Activated CD4-positive, alpha-beta T cell treated with anti-CD3 and anti-CD28 coated beads, Interleukin-2, amount 50 U/mL, for 48 hours (primary cell): ENCODE results near the gene LKAAEAR1.
A peak's percentile ranks its signal among the peaks of the same experiment; 100 is the strongest.

Source experiments
- DNase-seq, 2 experiments: peaks; one replicate each; pipeline ENCODE4 v3.0.0-alpha.2; 2020

Gene LKAAEAR1

DNA sequence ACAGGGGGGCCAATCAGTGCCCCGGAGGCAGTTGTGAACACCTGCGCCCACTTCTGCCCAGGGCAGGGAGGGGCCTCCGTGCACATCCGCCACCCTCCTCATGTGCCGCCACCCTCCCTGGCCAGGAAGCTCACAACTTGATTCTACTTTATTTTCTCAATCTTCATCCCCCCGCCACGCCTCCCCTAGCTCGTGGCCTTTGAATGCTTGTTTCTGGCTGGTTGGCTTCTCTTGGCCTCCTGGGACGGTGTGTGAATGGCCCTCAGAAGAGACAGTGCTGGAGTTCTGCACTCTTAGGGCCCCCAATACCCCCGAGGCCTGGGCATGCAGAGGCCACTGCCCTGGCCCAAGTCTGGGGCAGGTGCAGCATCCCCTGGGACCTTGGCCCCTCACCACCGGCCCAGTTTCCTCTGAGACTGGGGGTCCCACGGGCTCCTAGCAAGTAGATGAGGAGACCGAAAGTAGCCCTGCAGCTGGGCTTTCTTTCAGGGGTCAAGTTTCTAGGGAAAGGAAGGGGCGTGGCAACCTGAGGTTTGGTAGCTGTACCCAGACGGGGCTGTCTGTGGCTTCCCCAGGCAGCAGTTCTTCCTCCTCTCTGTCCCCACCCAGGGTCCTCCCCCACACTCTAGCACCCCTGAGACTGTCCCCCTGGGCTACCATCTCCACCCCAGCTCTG lies 6.2 kb downstream of the LKAAEAR1 start:
- DNase-seq: peak; percentile 56 to 65

DNA sequence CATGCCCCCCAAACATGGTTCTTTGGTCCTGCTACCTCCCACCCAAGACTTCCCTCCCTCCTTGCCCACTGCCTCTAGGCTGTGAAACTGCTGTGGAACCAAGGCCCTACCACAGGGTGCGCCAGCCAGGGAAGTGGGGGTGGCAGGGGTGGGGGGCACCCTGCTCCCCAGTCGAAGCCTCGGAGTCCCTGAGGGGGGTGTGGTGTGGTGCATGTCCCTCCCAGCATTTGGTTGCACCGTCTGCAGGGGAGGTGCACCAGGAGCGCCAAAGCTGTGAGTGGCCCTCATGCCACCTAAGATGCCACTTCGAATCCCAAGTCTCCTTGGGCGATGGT lies 6.7 kb downstream of the LKAAEAR1 start:
- no peak for DNase-seq

DNA sequence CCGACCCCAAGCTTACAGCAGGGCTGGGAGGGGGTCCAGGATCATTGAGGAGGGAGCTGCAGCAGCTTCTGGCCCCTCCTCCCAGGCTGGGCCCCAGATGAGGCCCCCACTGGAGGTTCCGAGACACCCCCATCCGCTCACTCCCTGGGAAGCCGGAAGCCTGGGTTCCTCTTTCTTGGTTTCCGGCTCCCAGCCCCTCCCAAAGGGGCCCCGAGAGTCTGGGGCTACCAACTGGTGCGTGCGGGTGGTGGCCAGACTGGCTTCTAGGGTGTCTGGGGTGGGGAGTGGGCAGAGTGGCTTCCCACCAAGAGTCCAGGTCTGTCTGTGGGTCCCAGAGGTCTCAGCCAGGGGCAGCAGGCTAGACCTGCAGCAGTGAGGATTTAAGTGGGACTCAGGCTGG lies 7.1 kb downstream of the LKAAEAR1 start:
- peak; percentile 54 to 66 for DNase-seq

DNA sequence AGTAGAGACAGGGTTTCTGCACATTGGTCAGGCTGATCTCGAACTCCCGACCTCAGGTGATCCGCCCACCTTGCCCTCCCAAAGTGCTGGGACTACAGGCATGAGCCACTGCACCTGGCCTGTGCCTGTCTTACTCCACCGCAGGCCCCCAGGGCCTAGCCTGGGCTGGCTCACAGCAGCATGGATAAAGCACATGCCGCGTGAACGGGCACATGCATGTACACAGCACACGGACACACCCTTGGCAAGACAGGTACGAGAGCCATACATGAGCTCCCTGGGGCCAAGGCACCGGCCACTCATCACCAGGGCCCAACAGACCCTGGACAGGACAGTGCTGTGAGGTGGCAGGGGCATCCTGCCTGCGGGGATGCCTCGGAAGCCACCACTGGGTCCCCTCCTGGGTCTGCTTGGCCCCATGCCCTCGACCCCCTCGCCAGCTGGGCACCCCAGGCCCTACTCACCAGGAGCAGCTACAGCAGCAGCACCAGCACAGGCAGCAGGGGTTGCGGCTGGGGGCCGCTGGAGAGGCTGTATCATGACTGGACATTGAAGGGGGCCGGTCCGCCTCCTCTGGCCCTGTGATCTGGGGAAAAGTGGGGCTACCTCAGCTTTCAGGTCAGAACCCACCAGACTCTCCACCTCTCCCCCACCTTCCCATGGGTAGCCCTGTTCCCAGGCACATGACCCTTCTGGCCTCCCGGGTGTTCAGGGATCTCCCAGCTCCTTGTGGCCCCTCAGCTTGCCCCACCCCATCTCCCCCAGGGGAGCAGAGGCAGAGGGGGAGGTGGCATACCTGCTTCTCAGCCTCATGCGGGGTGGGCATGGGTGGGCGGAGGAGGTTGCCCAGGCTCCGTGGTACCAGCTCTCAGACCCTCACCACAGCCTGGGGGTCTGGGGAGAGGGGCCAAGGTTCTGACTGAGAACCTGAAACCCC lies 7.9 kb downstream of the LKAAEAR1 start:
- DNase-seq: no peak

DNA sequence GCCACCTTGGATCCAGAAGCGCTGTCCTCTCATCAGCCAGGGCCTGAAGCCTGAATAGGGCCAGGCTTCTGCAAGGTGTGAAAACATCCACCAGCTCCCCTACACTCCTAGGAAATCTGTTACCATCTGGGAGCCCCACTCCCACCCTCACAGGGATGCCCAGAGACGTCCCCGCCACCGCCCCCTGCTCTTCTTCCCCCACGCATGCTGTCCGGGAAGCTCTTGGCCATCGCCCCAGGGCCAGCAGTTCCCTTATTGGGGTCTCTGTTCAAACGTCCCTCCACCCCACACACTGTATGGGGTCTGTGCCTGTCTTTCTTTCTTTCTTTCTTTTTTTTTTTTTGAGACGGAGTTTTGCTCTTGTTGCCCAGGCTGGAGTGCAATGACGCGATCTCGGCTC lies 8.6 kb downstream of the LKAAEAR1 start:
- no peak for DNase-seq

DNA sequence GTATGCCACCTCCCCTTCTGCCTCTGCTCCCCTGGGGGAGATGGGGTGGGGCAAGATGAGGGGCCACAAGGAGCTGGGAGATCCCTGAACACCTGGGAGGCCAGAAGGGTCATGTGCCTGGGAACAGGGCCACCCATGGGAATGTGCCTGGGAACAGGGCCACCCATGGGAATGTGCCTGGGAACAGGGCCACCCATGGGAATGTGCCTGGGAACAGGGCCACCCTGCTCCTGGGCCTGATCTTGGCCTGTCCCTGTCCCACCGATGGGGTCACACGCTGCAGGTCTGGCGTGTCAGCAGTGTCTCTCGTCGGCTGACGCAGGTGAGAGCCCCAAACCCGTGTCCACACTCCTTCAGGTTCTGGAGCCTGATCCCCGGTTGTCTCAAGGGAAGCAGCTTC lies 9.2 kb downstream of the LKAAEAR1 start:
- no peak for DNase-seq

DNA sequence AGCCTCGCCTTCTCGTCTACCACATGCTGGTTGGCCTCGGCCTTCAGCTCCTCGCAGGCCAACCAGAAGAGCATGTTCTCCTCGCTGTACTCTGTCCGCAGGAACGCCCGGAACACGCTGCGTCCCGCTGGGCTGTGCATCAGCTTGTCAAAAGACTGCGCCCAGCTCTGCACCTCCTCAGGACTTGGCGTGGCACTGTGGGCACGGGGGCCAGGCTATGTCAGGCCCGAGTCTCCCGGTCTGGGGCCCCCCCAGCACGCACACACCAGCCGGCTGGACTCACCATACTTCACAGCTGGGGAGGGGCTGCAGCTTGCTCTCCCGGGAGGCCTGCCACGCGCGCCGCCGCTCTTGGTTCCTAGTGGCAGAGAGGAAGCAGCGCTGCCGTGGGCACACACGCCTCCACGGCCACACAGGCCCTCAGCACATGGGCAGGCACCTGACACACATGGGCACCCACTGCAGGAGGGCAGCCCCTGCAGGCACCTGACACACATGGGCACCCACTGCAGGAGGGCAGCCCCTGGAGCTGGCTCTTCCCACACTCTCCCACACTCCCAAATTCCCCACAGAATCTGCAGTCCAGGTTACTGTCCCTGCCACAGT lies 9.9 kb downstream of the LKAAEAR1 start:
- no peak for DNase-seq

DNA sequence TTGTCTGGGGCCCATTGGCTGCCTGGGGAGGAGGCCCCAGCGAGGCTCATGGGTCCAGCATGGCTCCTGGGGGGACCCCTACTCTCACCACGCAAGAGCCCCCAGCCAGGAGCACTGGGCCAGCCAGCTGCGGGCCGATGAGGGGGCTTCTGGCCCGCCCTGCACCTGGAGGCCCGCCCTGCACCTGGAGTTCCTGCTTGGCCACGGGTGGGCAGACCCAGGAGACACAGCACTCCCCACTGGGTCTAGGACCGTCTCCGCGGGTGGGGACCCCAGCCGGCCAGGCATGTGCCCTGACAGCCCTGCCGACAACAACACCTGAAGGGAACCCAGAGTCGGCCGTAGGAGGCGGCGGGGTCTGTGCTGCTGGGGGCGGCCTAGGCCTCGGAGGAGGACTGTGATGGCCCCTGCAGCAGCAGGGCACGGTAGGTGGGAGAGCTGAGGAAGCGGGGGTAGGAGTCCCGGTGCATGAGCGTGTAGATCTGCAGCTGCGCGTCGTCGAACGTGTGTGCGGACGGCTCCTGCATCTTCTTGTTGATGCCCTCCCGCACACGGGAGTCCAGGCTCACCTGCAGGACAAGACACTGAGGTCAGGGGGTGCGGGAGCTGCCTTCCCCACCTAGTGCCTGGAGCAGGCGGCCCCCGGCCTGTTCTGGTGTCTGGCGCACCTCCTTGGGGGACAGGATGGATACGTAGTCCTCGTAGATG lies 10.6 kb downstream of the LKAAEAR1 start:
- DNase-seq: no peak

DNA sequence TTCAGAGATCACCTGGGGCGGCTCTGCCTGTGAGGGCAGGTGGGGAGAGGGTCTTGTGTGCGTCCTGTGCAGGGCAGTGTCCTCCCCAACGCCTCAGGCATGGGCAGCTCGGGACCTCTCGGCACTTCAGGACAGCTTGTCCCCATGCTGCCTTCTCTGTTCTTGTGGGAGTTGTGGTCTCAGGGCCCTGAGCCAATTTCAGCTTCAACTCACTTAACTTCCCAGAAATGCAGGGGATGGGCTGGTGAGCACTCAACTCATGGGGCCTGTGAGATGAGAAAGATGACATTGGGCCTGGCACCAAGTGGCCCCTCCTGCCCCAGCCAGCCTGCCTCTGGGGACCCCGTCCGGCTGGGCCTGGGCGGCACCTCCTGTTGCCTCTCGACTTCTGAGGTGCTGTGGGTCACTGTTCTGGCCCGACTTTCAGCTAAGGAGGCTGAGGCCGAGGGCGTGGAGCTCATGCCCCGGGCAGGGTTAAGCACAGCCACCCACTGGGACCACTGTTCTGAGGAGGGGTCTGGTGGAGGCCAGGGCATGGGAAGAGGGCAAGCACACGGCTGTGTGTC lies 11.6 kb downstream of the LKAAEAR1 start:
- DNase-seq: no peak

DNA sequence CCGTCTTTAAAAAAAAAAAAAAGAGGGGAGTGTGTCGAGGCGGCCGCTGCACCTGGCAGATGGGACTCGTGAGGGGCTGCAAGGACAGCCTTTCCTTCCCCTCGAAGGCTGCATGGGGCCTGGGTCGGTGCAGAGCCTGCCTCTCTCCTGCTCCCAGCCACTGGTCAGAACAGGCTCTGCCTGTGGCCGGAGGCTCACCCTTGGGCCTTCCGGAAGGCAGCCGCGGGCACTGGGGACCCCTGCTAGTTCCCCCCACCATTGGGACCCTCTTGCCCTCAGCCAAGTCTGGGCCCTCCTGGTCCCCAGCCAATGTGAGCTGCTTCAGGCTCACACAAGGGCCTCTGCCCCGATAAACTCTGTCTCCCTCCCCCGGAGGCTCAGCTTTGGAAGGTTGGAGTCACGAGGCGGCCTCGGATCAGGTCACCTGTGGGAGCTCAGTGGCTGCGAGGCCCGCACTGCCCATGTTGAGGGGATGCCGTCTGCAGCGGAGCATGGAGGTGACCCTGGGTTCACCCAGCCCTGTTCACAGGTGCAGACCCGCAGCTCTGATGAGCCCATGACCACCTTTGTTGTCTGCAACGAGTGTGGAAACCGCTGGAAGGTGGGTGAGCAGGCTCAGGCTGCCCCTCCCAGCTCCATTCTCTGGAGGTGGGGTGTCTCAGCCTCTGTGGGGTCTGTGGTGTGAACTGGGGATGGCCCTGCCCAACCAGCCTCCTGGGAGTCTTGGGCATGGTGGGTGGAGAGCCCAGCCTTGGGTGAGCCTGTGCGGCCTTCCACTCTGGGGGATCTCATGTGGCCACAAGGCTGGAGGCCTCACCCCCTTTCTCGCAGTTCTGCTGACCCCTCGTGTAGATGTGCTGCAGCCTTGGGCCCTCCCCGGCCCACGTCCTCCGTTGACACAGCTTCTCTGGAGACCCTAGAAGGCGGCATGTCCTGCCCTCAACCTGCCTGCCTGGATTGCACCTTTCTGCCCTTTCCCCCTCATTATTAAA lies 12.6 kb downstream of the LKAAEAR1 start:
- no peak for DNase-seq

DNA sequence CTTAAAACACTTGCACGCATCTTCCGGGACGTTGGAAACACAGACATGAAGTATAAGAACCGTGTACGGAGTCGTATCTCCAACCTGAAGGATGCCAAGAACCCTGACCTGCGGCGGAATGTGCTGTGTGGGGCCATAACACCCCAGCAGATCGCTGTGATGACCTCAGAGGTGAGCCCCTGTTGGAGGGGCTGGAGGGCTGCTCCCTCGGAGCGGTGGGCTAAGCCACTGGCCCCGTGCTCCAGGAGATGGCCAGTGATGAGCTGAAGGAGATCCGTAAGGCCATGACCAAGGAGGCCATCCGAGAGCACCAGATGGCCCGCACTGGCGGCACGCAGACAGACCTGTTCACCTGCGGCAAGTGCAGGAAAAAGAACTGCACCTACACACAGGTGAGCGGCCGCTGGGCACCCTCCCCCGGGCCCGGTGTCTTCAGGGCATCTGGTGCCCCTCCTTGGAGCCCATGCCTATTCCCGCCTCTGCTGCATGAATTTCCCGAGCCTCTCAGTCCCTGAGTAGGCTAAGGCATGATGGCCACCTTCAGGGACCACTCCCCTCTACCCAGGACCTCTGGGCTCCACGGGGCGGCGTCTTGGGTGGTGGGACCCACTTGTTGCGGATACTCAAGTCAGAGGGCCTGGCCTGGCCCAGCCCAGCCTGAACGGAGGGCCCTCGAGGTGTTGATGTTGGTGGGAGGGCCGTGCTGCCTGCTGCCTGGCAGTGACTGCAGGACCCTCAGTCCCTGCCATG lies 13.8 kb downstream of the LKAAEAR1 start:
- no peak for DNase-seq

DNA sequence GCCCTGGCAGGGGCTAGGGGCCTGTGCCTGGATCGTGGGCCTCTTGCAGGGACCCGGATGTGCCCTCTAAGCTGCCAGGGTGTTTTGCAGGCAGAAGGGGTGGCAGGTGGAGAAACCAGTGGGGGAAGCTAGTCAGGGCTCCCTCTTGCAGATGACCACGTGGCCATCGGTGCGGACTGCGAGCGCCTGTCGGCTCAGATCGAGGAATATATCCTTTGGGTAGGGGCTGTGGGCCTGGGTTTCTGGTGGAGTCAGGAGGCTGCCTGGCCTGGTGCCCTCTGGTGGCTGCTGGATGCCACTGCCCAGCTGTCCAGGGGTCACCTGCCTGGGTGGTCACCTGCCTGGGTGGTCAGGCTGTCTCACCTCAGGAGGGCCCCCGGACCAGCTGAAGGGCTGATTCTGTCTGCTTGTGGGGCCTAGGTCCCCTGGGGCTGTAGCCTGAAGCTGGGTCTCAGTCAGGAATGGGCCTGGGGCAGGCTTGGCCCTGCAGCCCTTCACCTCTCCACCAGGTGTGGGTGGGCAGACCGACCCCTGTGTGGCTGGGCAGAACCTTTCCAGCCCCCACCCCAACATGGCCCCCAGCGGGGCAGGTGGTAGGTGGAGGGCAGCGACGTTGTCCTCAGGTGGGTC lies 14.5 kb downstream of the LKAAEAR1 start:
- peak in 1 of 2 experiments; percentile 58 for DNase-seq

DNA sequence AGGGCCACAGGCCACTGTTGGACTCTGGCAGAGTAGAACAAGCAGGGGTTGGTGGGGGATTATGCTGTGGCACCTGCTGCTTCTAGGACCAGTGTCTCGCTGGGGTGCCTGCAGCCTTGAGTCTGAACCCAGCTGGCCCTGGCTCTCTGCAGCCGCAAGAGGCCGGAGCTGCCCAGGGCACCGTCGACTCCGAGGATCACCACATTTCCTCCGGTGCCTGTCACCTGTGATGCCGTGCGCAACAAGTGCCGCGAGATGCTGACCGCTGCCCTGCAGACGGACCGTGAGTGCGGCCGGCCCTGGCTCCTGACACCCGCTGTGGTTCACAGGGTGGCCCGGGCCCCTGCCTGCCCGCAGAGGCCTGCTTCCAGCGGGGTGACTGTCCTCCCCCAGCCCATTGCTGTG lies 15.0 kb downstream of the LKAAEAR1 start:
- DNase-seq: no peak

DNA sequence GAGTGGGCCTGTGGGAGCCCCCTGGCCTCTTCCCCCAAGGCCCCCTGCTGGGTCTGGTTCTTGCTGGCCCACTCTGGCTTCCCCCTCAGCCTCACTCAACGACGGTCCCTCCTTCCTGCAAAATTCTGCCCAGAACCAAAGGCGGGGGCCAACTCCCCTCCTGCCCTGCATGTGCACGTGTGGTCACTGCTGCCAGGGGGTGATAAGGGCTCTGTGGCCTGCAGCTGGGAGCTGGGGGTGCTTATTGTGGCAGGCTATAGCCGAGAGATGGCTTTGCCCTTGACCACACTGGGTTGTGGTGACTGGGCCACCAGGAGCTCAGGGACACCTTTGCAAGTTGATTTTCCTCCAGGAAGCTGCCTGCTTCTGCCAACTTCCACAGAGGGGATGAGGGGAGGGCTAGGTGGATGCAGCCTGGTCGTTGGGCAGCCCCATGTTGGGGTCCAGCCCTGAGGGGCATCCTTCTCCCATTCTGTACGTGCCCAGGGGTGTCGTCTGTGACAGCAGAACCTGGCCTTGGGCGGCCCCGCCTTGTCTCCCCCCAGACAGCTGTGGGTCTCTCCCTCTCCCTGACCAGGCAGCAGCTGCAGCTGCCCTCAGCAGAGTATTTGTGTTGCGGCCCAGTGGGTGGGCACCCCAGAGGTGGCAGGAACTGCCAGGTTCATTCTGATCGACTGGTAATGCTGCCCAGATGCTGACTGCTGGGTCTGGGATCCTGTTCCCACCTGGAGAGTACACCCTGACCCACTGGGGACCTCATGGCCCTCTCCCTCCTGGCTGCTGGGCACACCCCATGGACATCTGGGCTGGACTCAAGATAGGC lies 15.6 kb downstream of the LKAAEAR1 start:
- DNase-seq: no peak

DNA sequence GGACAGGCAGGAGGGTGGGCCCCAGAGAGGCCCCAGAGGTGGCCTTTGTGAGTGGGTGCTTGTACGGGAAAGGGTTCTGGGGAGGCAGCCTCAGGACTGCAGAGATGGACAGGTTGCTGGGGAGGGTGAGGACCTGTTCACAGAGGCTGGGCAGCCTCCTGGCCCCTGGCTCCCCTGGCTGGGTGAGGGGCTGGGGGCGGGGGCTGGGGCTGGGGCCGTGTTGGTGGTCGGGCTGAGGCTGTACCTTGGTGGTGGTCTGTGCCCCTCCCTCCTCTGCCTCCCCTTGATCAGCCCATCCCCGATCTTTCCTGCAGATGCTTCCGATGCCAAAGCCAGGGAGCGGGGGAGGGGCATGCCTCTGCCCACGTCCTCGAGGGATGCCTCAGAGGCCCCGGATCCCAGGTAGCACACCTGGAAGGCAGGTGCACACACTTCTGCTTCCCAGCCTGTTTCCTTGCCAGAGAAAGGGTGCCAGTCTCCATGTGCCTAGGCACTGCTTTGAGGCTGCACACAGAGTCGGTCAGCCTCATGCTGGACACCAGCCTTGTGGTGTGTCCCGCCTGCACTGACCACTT lies 16.4 kb downstream of the LKAAEAR1 start:
- DNase-seq: no peak

DNA sequence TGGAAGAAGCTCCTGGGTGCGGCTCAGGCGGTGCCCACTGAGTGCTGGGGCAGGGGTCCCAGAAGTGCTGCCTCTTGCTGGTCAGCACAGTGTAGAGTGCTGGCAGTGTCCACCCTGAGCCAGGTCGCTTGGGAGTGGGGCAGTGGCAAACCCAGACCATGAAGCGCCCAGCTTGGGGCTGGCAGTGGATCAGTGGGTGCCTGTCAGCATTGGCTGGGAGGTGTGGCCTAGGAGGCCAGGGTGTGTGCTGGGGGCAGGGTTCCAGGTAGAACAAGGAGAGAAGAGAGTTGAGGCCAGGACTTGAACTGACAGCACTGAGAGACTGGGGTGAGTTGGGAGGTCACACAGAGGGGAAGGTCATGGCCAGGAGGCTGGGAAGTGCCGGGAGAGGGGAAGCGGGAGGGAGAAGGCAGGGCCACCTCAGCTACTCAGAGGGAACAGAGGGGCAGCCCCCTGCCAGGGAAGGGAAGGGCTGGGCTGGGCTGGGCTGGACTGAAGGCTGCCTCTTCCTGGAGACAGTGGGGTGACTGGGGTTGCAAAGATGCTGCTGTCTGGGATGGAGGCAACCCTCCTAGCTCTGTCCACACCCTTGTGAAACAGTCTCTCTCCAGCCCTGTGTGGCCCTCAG lies 17.1 kb downstream of the LKAAEAR1 start:
- DNase-seq: no peak

DNA sequence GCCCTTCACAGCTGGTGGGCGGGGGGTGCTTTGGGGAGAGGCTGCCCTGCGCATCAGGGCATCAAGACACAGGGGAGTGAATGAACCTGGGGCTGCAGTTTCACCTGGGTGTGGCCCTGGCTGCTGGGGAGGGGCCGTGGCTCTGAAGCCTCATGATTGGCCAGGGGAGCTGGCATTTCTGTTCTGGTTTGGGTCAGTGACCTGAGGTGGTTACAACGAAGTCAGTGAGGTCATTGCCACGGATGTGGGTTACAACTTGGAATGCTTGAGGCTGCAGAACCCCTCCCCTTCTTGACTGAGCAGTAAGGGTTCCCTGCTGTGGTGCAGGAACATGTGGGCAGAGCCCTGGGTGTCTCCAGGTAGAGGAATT lies 18.2 kb downstream of the LKAAEAR1 start:
- peak; percentile 67 to 80 for DNase-seq
